ENCODE data around the gene ZNHIT2.

GRCh38 chr11:65086809-65087208 lies 30.7 kb downstream of the ZNHIT2 start:
- TF ChIP-seq GATA3 (IDR thresholded peaks at IDR 0.05; ENCODE audit: low read depth, low read length) (no peak), GATA2 (IDR thresholded peaks at IDR 0.05; ENCODE audit: low read depth, low read length) (no peak)

All from SH-SY5Y (cell line).